Kidney (tissue), 14 donors: Measurements from ENCODE around the gene CFAP65. TPM values are rescaled to one million over a fixed set of nuclear protein-coding genes. Genes with fewer than 3 reads are reported as not detected.
A peak's percentile ranks its signal among the peaks of the same experiment; 100 is the strongest.

Experiments
- DNase-seq, 5 donors: peaks; one replicate each; pipeline ENCODE4 v3.0.0-alpha.2; 2013 to 2020
- FAIRE-seq: peaks from 2 replicates; lab custom pipeline; 2012; peaks lifted over from hg19 to GRCh38; lab: Jason Lieb, UNC
- H3K27ac ChIP-seq, 2 donors: one replicate each; pipeline ENCODE4 v1.7.0; 2013; ENCODE audit warnings: low read depth in 2 of 2, low read length in 2 of 2, inconsistent platforms in 1 of 2
- H3K27me3 ChIP-seq: one replicate; pipeline ENCODE4 v1.7.1; 2013; ENCODE audit warnings: low read length, inconsistent platforms; ENCODE audit not compliant: control insufficient read depth, insufficient read depth
- H3K36me3 ChIP-seq, 3 donors: one replicate each; pipeline versions ENCODE4 v1.7.0 to v1.7.1; 2013; ENCODE audit warnings: low read length in 3 of 3, control low read depth in 1 of 3, inconsistent platforms in 1 of 3; ENCODE audit not compliant: insufficient read depth in 3 of 3, control insufficient read depth in 2 of 3
- H3K4me1 ChIP-seq, 3 donors: one replicate each; pipeline versions ENCODE4 v1.7.0 to v1.7.1; 2013; ENCODE audit warnings: low read length in 3 of 3, inconsistent platforms in 1 of 3, low read depth in 1 of 3; ENCODE audit not compliant: control insufficient read depth in 2 of 3, insufficient read depth in 2 of 3
- H3K4me3 ChIP-seq, 3 donors: one replicate each; pipeline versions ENCODE4 v1.7.0 to v1.8.1; 2013; ENCODE audit warnings: low read length in 3 of 3, control low read depth in 1 of 3, inconsistent platforms in 1 of 3
- H3K9ac ChIP-seq, 3 donors: one replicate each; pipeline versions ENCODE4 v1.7.0 to v1.7.1; 2013; ENCODE audit warnings: low read length in 3 of 3, control low read depth in 1 of 3, inconsistent platforms in 1 of 3
- H3K9me3 ChIP-seq, 3 donors: one replicate each; pipeline versions ENCODE4 v1.7.0 to v1.7.1; 2013; ENCODE audit warnings: low read length in 3 of 3, control low read depth in 1 of 3, inconsistent platforms in 1 of 3; ENCODE audit not compliant: control insufficient read depth in 2 of 3, insufficient read depth in 1 of 3
- intact Hi-C: fragments of 100-400 bp; cut with DNase I; formaldehyde crosslinking; loops from one replicate; pipeline ENCODE4 v1.11.1; 2022
- polyA plus RNA-seq: library from polyadenylated mRNA; stranded (reverse); fragments of 350-450 nt; fragmentation: Illumina TruSeq; extraction: RNeasy Lipid Tissue Mini Kit (QIAGEN cat#74804); gene quantifications from one replicate; pipeline ENCODE4 v1.2.3, GENCODE V29; 2014; ENCODE audit warnings: low read depth, low replicate concordance; ENCODE audit not compliant: insufficient read depth
- total RNA-seq: library from RNA; stranded (reverse); fragmentation: NEBNext Ultra II Directional; extraction: Animal tissue kit (Norgen Biotek cat#: 25700); gene quantifications from one replicate; pipeline ENCODE4 v1.2.1, GENCODE V29; 2021
- TF ChIP-seq, protein P1 (sequence below): IDR thresholded peaks from 3 replicates; pipeline ENCODE4 v1.5.1; 2012; ENCODE audit warnings: mild to moderate bottlenecking, moderate library complexity, borderline replicate concordance; ENCODE audit not compliant: insufficient read depth; ENCODE audit errors: extremely low read depth
- donor health status: control.
- donor health status: control.
- donor health status: control.
- donor health status: control.
- donor health status: control.
- donor health status: DM: yes; HTN: yes; CAD: no.
- donor health status: Normal renal cell carcinoma (clear cell type).

The CFAP65 gene
- total and polyA plus RNA-seq, 2 donors from 2014 or later = 0.73 to 2.0 TPM

DNA sequence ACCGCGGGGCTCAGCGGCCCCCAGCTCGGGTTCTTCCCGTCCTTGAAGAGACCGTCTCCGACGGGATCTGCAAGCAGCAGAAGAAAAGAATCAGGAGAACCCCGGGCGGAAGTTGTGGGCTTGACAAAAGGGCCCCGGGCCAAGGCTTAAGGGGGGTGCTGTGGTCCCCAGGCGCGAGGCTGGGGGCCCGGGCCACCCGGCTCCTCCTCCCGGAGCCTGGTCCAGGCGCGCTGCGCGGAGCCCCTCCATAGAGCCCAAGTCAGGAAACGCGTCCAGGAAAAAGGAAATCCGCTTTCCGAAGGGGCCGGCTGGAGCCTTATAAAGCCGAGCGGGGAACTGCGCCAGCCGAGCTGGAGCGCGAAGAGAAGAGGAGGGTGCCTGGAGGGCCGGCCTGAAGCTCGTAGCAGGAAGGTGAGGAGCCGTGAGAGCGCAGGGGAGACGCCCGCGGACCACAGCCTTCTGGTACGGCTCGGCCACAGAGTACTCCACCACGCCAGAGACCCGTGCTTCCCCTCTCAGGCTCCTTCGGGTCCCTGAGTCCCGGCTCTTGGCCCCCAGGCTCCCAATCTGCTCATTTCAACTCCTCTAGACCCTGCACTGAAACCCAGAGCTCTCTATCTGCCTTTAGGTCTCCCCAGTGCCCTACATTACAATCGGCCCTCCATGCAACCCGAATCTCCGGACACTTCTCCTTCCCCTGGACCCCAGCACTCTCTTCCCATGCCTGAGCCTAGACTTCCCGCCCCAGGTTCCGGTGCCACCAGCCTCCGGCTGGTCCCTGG lies 56.9 kb downstream of the CFAP65 start:
- Histone ChIP-seq H3K9me3 (no peaks in the 10 kb centered on the region), H3K27ac (no peak overlapping the region), H3K4me1 (peaks cover 0 to 13% (median 4%) of the 10 kb centered on the region in 3 donors), H3K36me3 (no peaks in the 10 kb centered on the region), H3K27me3 (peaks cover 63% of the 10 kb centered on the region), H3K4me3 (no peak overlapping the region), H3K9ac (no peak overlapping the region)
- FAIRE-seq (no peak), DNase-seq (peak in 3 of 5 donors; percentile 52 to 72 (median 71))
- TF ChIP-seq, protein P1, sequence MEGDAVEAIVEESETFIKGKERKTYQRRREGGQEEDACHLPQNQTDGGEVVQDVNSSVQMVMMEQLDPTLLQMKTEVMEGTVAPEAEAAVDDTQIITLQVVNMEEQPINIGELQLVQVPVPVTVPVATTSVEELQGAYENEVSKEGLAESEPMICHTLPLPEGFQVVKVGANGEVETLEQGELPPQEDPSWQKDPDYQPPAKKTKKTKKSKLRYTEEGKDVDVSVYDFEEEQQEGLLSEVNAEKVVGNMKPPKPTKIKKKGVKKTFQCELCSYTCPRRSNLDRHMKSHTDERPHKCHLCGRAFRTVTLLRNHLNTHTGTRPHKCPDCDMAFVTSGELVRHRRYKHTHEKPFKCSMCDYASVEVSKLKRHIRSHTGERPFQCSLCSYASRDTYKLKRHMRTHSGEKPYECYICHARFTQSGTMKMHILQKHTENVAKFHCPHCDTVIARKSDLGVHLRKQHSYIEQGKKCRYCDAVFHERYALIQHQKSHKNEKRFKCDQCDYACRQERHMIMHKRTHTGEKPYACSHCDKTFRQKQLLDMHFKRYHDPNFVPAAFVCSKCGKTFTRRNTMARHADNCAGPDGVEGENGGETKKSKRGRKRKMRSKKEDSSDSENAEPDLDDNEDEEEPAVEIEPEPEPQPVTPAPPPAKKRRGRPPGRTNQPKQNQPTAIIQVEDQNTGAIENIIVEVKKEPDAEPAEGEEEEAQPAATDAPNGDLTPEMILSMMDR = no peak
- intact Hi-C loops = no loop called here

DNA sequence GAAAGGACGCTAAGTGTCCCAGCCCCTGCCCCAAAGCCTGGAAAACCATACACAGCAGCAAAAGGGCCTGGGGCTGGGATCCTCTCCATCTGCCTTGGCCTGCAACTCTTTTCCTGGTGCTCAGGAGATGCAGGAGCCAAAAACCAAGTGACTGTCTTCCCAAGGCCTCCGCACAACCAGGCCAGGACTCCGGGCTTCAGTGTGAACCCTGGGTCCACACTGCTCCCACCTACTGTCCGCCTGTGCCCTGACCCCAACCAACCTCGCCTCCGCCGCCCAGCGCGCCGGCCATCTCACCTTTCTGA lies 57.4 kb downstream of the CFAP65 start:
- H3K27me3 ChIP-seq = peaks cover 58% of the 10 kb centered on the region
- FAIRE-seq = no peak
- H3K4me3 ChIP-seq = no peak overlapping the region

DNA sequence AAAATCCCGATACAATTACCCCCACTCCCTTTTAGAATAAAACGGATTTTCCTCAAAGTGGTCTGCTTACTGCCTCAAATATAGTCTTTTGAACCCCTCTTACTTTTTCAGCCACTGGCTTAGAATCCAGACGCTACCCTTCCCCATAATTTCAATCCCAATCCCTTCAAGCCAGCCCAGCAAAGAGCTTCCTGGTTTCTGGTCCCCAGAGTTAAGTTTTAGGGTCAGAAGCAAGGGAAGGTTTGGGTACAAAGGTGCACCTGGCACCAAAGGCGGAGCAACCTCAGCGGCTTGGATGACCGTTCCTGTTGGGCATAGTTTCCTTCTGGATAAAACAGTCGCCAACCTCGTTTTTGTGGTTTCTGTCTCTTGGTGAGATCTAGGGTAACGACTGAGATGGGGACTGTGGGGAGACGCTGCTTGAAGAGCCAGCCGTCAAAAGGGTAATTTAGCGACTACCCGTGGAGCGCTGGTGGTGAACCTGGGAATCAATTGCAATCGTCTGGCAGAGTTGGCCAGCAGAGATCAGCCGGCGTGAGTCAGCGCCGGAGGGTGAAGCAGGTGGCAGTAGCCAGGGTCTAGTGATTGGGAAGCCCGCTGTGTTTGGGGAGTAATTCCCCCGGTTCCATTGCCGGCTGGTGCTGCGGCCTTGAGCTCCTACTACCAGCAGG lies 57.9 kb downstream of the CFAP65 start:
- FAIRE-seq (no peak), DNase-seq (peak in 2 of 5 donors; percentile 26 to 34)
- Histone ChIP-seq H3K27ac (no peak overlapping the region), H3K9me3 (no peaks in the 10 kb centered on the region), H3K4me1 (peaks cover 0 to 13% (median 4%) of the 10 kb centered on the region in 3 donors), H3K4me3 (no peak overlapping the region), H3K36me3 (no peaks in the 10 kb centered on the region), H3K9ac (no peak overlapping the region), H3K27me3 (peaks cover 55% of the 10 kb centered on the region)
- TF ChIP-seq, protein P1 = no peak
- intact Hi-C loops = no loop called here

More for the DNA sequence above, 57.4 kb downstream of the CFAP65 start:
- intact Hi-C loops = no loop called here
- Histone ChIP-seq H3K27ac (no peak overlapping the region), H3K4me1 (peaks cover 0 to 13% (median 4%) of the 10 kb centered on the region in 3 donors), H3K36me3 (no peaks in the 10 kb centered on the region), H3K9ac (no peak overlapping the region), H3K9me3 (no peaks in the 10 kb centered on the region)
- TF ChIP-seq, protein P1 = no peak
- DNase-seq = peak in 1 of 5 donors; percentile 32
